Measurements from ENCODE around the gene FCN3. TPM values are rescaled to one million over a fixed set of nuclear protein-coding genes. Genes with fewer than 3 reads are reported as not detected.
A peak's percentile ranks its signal among the peaks of the same experiment; 100 is the strongest.

Gene FCN3
- total and polyA plus RNA-seq, 7 donors: 3.4 to 34.6 (median 12.9) TPM

DNA sequence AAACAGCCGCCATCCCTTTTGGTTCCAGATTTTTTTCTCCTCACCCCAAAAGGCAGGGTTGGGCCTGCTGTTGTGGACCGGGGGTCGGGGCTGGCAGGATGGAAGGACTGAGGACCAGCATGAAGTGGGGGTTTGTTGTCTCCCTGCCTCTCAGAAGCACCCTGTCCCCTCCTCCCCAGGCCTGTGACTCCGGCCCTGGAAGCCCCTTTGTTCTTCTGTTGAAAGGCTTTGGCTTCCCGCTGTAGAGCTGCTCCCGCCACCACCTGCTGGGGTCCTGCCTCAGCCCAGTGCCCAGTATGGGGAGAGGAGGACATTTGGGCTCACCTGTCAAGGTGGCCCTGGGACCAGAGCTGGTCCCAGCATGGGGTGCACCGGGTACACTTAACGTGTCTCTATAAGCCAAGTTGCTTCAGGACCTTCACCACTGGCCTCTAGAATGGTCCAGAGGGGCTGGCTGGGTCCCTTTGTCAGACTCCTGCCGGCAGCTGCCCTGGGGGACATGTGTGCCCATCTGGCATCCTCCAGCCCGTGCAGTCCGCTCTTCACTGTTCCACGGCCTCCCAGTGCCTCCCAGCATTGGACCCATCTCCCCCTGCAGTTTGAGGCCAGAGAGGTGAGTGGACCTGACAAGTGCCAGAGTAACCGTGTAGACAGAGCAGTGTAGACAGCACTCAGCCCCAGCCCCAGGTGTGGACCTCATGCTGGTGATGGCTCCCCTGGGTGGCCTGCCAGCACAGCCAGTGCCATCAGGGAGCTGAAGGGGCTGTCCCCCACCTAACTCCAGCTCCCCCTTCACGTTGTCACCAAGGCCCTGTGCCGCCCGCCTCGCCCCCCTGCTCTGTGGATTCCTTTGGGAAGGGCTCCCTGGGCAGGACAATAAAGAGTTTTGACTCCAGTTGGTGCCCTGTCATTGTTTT is 38.9 kb downstream of the FCN3 start:
- Histone ChIP-seq H3K9me3 (no peaks in the 10 kb centered on the region), H3K27me3 (ENCODE audit: insufficient read depth in 3 of 3, low read length in 2 of 3) (no peaks in the 10 kb centered on the region), H3K4me1 (no peaks in the 10 kb centered on the region), H3K36me3 (ENCODE audit: insufficient read depth in 1 of 2, low read depth in 1 of 2) (peaks cover 6 to 64% of the 10 kb centered on the region in 2 donors), H3K27ac (no peak overlapping the region), H3K4me3 (no peak overlapping the region)
- ATAC-seq (no peak), DNase-seq (no peak)
- intact Hi-C loops (cut with DNase I): no loop called here
- 85 to 89% (median 89%) methylated on average over 16 to 17 of the region's 17 CpGs for WGBS, 3 donors
- no peak for TF ChIP-seq CTCF (IDR thresholded peaks at IDR 0.05)

GRCh38 chr1:27333717-27334279 is 40.8 kb downstream of the FCN3 start:
- Histone ChIP-seq H3K4me1 (peaks cover 2% of the 10 kb centered on the region), H3K4me3 (no peak overlapping the region), H3K9me3 (no peaks in the 10 kb centered on the region), H3K27ac (no peak overlapping the region), H3K36me3 (ENCODE audit: insufficient read depth in 1 of 2, low read depth in 1 of 2) (peaks cover 6 to 71% of the 10 kb centered on the region in 2 donors), H3K27me3 (ENCODE audit: insufficient read depth in 3 of 3, low read length in 2 of 3) (no peaks in the 10 kb centered on the region)
- TF ChIP-seq CTCF (IDR thresholded peaks at IDR 0.05): no peak
- WGBS, 3 donors: 92 to 95% (median 93%) methylated on average over 17 of the region's 17 CpGs
- intact Hi-C loops (cut with DNase I): no loop called here
- no peak for DNase-seq
- ATAC-seq: no peak

GRCh38 chr1:27332536-27333281 is 41.9 kb downstream of the FCN3 start:
- no peak overlapping the region for H3K4me3 ChIP-seq
- H3K27me3 ChIP-seq (ENCODE audit: insufficient read depth in 3 of 3, low read length in 2 of 3): no peaks in the 10 kb centered on the region
- H3K4me1 ChIP-seq: peaks cover 5% of the 10 kb centered on the region
- peak; percentile 73 for TF ChIP-seq CTCF (IDR thresholded peaks at IDR 0.05)
- WGBS, 3 donors: 60 to 65% (median 61%) methylated on average over 11 of the region's 11 CpGs
- H3K27ac ChIP-seq: no peak overlapping the region
- peak; percentile 57 to 68 for DNase-seq
- H3K36me3 ChIP-seq (ENCODE audit: insufficient read depth in 1 of 2, low read depth in 1 of 2): peaks cover 6 to 73% of the 10 kb centered on the region in 2 donors
- peak; percentile 47 to 84 (median 72) for ATAC-seq
- intact Hi-C loops (cut with DNase I): no loop called here
- H3K9me3 ChIP-seq: no peaks in the 10 kb centered on the region

GRCh38 chr1:27331922-27332321 is 42.7 kb downstream of the FCN3 start:
- ATAC-seq: no peak
- H3K4me3 ChIP-seq: no peak overlapping the region
- H3K9me3 ChIP-seq: no peaks in the 10 kb centered on the region
- H3K27ac ChIP-seq: no peak overlapping the region
- intact Hi-C loops (cut with DNase I): no loop called here
- no peak for DNase-seq
- peaks cover 11% of the 10 kb centered on the region for H3K4me1 ChIP-seq
- no peaks in the 10 kb centered on the region for H3K27me3 ChIP-seq (ENCODE audit: insufficient read depth in 3 of 3, low read length in 2 of 3)
- WGBS, 3 donors: 70 to 86% (median 79%) methylated on average over 5 of the region's 5 CpGs
- TF ChIP-seq CTCF (IDR thresholded peaks at IDR 0.05): no peak
- peaks cover 6 to 72% of the 10 kb centered on the region in 2 donors for H3K36me3 ChIP-seq (ENCODE audit: insufficient read depth in 1 of 2, low read depth in 1 of 2)
